Glomerular endothelial cell (primary cell): Measurements from ENCODE around the gene FGF5. TPM values are rescaled to one million over a fixed set of nuclear protein-coding genes. Genes with fewer than 3 reads are reported as not detected.
"Not testable (repeated sequence)": the region's sequence is repeated elsewhere in the genome, so short reads cannot be mapped to it uniquely, and the experiment has no call there.

Experiments used
- DNase-seq: peaks from one replicate; pipeline ENCODE4 v3.0.0-alpha.2; 2011; ENCODE audit warnings: low read depth, low spot score; ENCODE audit errors: extremely low read depth
- total RNA-seq: library from RNA; depleted of rRNA; stranded (reverse); fragments of >200 nt; gene quantifications from 2 replicates; pipeline ENCODE4 v1.2.3, GENCODE V29; 2015

FGF5 gene
- total RNA-seq, 1 donor from 2014 or later = 4.3 TPM

DNA sequence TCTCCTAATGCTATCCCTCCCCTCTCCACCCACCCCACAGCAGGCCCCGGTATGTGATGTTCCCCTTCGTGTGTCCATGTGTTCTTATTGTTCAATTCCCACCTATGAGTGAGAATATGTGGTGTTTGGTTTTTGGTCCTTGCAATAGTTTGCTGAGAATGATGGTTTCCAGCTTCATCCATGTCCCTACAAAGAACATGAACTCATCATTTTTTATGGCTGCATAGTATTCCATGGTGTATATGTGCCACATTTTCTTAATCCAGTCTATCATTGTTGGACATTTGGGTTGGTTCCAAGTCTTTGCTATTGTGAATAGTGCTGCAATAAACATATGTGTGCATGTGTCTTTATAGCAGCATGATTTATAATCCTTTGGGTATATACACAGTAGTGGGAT is 24.2 kb downstream of the FGF5 start:
- DNase-seq = not testable (repeated sequence)

- no peak for DNase-seq
Observed at GRCh38 chr4:80294206-80294605, 27.7 kb downstream of the FGF5 start.

GRCh38 chr4:80295336-80295735 is 28.9 kb downstream of the FGF5 start:
- no peak for DNase-seq

DNA sequence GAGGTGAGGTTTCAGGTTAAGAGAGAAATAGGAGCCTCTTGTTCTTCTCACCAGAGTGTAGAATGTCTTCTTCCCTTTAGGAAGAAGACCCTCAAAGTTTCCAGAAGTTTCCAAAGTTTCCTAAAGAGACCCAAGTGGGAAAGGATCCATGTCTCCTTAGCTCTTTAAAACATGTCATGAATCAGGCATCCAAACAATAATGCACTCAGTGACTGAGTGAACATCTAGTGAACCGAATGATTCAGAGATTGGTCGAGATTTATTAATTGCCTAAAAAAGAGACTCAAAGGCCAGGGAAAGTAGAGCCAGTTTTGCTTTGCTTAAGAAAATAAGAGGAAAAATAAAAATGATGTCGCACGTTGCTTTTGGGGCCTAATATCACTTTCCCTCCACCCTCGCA is 29.4 kb downstream of the FGF5 start:
- no peak for DNase-seq

GRCh38 chr4:80301884-80302283 is 35.4 kb downstream of the FGF5 start:
- no peak for DNase-seq

DNA sequence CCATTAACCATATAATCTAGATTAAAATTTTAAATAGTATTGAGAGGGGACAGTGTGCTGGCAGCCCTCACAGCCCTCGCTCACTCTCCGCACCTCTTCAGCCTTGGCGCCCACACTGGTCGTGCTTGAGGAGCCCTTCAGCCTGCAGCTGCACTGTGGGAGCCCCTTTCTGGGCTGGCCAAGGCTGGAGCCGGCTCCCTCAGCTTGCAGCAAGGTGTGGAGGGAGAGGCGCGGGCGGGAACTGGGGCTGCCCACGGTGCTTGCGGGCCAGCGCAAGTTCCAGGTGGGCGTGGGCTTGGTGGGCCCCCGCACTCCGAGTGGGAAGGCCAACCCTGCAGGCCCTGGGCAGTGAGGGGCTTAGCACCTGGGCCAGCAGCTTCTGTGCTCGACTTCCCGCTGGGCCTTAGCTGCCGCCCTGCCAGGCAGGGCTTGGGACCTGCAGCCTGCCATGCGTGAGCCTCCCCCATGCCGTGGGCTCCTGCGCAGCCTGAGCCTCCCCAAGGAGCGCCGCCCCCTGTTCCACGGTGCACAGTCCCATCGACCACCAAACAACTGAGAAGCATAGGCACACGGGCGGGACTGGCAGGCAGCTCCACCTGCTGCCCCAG is 36.3 kb downstream of the FGF5 start:
- DNase-seq = no peak

DNA sequence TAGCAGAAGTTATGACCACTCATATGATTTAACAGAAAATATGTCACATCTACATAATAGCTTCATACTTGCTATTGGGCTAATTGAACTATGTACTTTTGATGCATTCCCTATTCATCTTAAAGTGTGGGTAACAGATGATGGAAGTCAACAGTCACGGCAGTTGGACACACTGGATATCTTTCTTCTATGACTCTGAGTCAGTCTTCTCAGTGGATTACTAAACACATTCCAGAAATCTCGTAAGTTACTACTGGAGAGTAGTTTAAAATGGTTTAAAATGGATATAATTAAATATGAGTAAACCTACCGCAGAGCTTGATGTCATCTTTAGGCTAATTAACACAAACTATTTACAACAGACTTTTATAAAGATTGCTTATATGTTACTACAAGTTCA is 39.0 kb downstream of the FGF5 start:
- DNase-seq = no peak

GRCh38 chr4:80306260-80306659 is 39.8 kb downstream of the FGF5 start:
- no peak for DNase-seq

GRCh38 chr4:80307183-80307735 is 40.8 kb downstream of the FGF5 start:
- no peak for DNase-seq

DNA sequence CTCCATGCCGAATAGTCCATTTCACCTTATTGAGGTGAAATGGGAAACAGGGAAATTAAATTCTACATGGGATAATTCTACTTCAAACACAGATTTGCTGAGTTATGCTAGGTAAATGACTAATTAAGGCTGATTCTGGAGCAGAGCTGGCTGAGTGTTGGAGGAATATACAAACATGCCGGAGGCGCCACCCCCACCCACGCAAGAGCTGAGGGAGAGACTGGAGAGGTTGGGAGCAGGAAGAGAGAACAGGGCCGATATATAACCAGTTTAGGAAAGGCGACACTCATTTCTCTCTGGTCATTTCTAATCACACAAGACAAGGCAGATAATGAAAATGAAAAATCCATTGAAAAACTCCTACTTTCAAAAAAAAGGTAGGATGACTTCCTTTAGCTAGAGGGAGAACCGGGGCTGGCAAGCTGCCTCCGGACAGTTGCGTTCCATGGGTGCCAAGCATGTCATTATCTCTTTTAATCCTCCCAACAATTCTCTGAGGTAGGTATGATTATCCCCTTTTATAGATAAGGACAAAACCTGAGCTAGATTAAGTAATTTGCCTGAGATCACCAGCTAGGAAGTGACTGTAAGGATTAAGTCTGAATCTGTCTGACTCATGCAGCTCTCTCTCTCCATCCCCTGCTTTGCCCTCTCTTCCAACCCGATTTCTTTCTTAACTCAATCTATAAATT is 41.5 kb downstream of the FGF5 start:
- no peak for DNase-seq

GRCh38 chr4:80308466-80308822 is 42.0 kb downstream of the FGF5 start:
- no peak for DNase-seq

- no peak for DNase-seq
Observed at GRCh38 chr4:80309294-80310004, 43.0 kb downstream of the FGF5 start.

DNA sequence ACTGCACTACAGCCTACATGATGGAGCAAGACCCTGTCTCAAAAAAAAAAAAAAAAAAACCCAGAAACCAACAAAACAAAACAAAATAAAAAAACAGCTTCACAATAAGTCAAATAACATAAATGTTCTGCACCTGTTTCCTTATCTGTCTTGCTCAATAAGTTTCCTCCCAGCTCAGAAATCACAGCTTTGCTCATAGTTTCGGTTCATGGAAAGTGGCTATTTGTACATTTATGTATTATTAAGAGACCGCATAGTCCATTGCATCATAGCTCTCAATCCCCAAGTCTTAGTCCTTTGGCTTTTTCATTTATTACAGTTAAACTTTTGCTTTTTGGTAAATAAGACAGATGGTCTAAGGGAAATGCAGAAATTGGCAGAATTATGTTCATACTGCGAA is 44.7 kb downstream of the FGF5 start:
- no peak for DNase-seq

DNA sequence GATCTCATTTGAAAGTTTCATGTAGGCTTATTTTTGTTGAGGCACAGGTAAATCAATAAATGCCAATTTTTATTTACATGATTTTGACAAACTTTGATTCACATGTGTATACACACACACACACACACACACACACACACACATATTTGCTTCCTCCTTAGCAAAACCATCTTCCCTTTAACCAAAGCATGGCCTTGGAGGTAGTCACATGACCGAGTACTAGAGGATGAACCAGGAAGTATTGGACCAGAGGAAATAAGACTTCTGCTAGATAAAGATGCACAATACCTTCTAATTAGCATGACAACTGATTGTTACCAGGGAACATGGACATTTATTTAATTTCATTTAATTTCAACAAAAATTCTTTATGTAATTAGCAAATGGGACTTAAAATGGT is 45.7 kb downstream of the FGF5 start:
- DNase-seq = no peak

DNA sequence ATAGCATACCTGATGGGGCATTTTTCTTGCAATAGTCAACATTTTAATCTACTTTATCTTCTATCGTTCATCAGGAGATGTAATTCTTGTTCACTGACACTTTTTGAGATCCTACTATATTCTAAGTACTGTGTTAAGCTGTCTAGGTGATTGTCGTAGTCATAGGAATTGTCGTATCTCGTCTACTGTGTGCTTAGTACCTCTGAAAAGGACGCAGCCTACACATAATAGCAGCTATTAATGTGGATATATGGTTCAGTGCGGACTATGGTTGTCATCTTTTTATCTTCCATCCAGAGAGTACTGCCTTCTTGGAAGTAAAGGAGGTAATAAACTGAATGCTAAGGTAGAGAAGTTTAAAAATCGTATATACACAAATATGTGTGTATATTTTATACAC is 47.2 kb downstream of the FGF5 start:
- DNase-seq = no peak

GRCh38 chr4:80315848-80316247 is 49.4 kb downstream of the FGF5 start:
- not testable (repeated sequence) for DNase-seq

GRCh38 chr4:80321341-80321740 is 54.9 kb downstream of the FGF5 start:
- DNase-seq = no peak

DNA sequence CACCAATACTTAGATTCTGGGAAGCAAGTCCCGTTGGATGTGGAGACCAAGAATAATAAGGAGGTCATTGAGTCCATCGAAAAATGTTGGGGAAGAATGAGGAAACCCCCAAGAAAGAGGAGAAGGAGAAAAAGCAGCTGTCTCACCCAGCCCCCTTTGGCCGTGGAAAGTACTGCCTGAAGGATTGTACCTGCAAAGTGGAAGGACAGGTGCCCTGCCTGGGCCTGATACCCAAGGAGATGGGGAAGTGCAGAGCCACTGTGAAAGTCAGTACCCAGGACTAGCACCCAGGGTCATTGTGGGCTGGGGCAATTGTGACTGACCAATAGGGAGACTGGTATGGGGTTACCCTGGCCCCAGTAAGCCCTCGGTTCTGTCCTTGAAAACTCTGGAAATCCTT is 55.3 kb downstream of the FGF5 start:
- DNase-seq = no peak

DNA sequence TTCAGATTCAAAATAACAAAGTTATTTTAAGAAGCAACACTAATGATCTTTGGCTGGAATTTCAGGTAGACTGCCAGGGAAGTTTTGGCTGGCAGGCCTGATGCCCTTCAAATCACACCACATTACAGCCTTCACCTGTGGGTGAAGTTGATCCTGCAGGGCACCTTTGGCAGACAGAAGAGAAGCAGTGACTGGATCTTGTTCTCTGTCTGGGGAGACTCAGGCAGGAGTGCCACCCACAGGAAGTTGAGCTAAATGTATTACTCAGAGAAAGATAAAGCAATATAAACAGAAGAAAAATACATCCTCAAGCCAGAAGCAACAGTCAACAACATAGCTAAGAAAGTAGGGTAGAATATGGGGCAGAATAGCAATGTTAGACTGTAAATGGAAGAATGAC is 56.3 kb downstream of the FGF5 start:
- DNase-seq = no peak

DNA sequence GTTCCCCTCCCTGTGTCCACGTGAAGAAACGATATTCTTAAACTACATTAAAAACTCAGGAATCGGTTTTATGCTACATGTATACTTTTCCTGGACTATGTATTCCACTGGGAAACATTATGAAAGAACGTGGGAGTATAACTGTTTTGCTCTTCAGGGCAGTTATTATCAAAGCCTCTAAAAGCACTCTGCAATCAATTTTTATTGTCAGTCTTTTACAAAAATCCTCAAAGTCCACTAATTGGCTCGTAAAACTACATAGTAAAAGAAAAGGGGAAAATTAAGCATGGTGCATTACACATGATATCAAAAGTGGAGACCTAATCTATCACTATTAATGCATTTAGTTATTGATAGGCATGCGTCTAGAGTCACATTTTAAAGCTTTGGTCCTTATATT is 57.7 kb downstream of the FGF5 start:
- DNase-seq = no peak

- DNase-seq = no peak
Observed at GRCh38 chr4:80331693-80332092, 65.2 kb downstream of the FGF5 start.

DNA sequence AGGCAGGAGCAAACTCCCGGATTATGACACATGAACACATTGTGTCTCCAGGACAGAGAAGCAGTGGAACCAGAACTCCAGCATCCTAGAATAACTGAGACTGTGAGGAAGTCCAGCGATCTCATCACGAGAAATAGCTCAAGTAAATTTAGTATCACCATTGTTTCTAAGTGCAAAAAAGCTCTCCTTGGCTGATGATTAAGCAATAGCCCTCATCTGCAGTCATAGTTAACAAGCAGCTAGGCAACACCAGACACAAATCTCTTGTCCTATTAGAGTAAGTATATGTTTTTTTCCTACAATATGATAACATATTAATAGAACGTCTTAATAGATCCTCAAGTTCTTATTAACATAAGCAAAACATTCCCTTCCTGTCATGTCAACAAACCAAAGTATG is 66.7 kb downstream of the FGF5 start:
- DNase-seq = no peak
